MM.1S (cell line): Measurements from ENCODE around the gene SLC27A2.

Experiments
- DNase-seq: peaks from one replicate; pipeline ENCODE4 v3.0.0-alpha.2; 2015
- H2AFZ ChIP-seq: fragments of 300-600 bp; sonication (generic); 2 replicates; pipeline ENCODE4 v1.6.0; 2016; ENCODE audit warnings: antibody characterized with exemption, low read length
- H3F3A ChIP-seq: fragments of 300-600 bp; sonication (generic); 2 replicates; pipeline ENCODE4 v1.6.1; 2016; ENCODE audit warnings: mild to moderate bottlenecking, antibody characterized with exemption, low read length, moderate library complexity, mixed read lengths; ENCODE audit not compliant: insufficient read depth
- H3K27ac ChIP-seq: fragments of 300-600 bp; sonication (generic); 2 replicates; pipeline ENCODE4 v1.5.1; 2016; ENCODE audit warnings: mild to moderate bottlenecking, low read length
- H3K27me3 ChIP-seq: fragments of 300-600 bp; sonication (generic); replicated peaks from 2 replicates; pipeline ENCODE4 v1.6.0; 2016; ENCODE audit warnings: low read length; ENCODE audit not compliant: insufficient read depth
- H3K36me3 ChIP-seq: fragments of 300-600 bp; sonication (generic); replicated peaks from 2 replicates; pipeline ENCODE4 v1.6.1; 2016; ENCODE audit warnings: mild to moderate bottlenecking, low read length, mixed read lengths; ENCODE audit not compliant: insufficient read depth
- H3K4me1 ChIP-seq: fragments of 300-600 bp; sonication (generic); 2 replicates; pipeline ENCODE4 v1.6.1; 2016; ENCODE audit warnings: low read length, mixed read lengths
- H3K4me2 ChIP-seq: fragments of 300-600 bp; sonication (generic); 2 replicates; pipeline ENCODE4 v1.6.0; 2016; ENCODE audit warnings: low read depth, low read length
- H3K4me3 ChIP-seq: fragments of 300-600 bp; sonication (generic); 2 replicates; pipeline ENCODE4 v1.5.1; 2016; ENCODE audit warnings: low read length, mixed read lengths
- H3K79me2 ChIP-seq: fragments of 300-600 bp; sonication (generic); 2 replicates; pipeline ENCODE4 v1.6.1; 2016; ENCODE audit warnings: mixed run types, low read length, mixed read lengths
- H3K9ac ChIP-seq: fragments of 300-600 bp; sonication (generic); 2 replicates; pipeline ENCODE4 v1.6.1; 2016; ENCODE audit warnings: low read length, mixed read lengths
- H3K9me2 ChIP-seq: fragments of 300-600 bp; sonication (generic); replicated peaks from 2 replicates; pipeline ENCODE4 v1.6.1; 2016; ENCODE audit warnings: mild to moderate bottlenecking, low read length, mixed read lengths; ENCODE audit not compliant: insufficient read depth
- H3K9me3 ChIP-seq: fragments of 300-600 bp; sonication (generic); replicated peaks from 2 replicates; pipeline ENCODE4 v1.6.1; 2016; ENCODE audit warnings: mild to moderate bottlenecking, low read length, mixed read lengths; ENCODE audit not compliant: insufficient read depth
- H4K20me1 ChIP-seq: fragments of 300-600 bp; sonication (generic); 2 replicates; pipeline ENCODE4 v1.6.1; 2016; ENCODE audit warnings: mild to moderate bottlenecking, low read length, moderate library complexity, mixed read lengths; ENCODE audit not compliant: insufficient read depth
- CTCF ChIP-seq: fragments of 300-600 bp; sonication (generic); IDR thresholded peaks from 2 replicates; pipeline ENCODE4 v1.5.1; 2016; ENCODE audit warnings: antibody characterized with exemption, low read length, mixed read lengths
- EZH2 ChIP-seq: fragments of 300-600 bp; sonication (generic); optimal IDR thresholded peaks from 2 replicates; pipeline ENCODE3; 2017; ENCODE audit warnings: low read depth, mild to moderate bottlenecking, antibody characterized with exemption, low read length, mixed read lengths
- EZH2phosphoT487 ChIP-seq: fragments of 300-600 bp; sonication (generic); IDR thresholded peaks from 2 replicates; pipeline ENCODE4 v1.6.1; 2018; ENCODE audit warnings: antibody characterized with exemption, low read length

The SLC27A2 gene

GRCh38 chr15:50228866-50229265, 46.9 kb downstream of the SLC27A2 start:
- H3K27ac ChIP-seq = no peak overlapping the region
- no peak for TF ChIP-seq EZH2
- TF ChIP-seq EZH2phosphoT487 = no peak
- TF ChIP-seq CTCF = no peak
- H2AFZ ChIP-seq = no peak overlapping the region
- no peaks in the 10 kb centered on the region; the same call in 1 of the 2 replicates for H3K36me3 ChIP-seq
- H3K9ac ChIP-seq = no peak overlapping the region
- H4K20me1 ChIP-seq = no peaks in the 10 kb centered on the region
- H3K4me2 ChIP-seq = no peak overlapping the region
- H3K4me1 ChIP-seq = no peaks in the 10 kb centered on the region
- no peaks in the 10 kb centered on the region for H3K27me3 ChIP-seq
- H3K79me2 ChIP-seq = no peaks in the 10 kb centered on the region
- no peak overlapping the region for H3K4me3 ChIP-seq
- H3K9me2 ChIP-seq = no peaks in the 10 kb centered on the region
- DNase-seq = no peak
- no peaks in the 10 kb centered on the region for H3K9me3 ChIP-seq
- H3F3A ChIP-seq = no peaks in the 10 kb centered on the region

- TF ChIP-seq EZH2phosphoT487 (no peak), EZH2 (no peak), CTCF (no peak)
- Histone ChIP-seq H3K4me2 (no peak overlapping the region), H3K9ac (no peak overlapping the region), H4K20me1 (no peaks in the 10 kb centered on the region), H2AFZ (no peak overlapping the region), H3F3A (no peaks in the 10 kb centered on the region), H3K9me2 (no peaks in the 10 kb centered on the region), H3K27me3 (no peaks in the 10 kb centered on the region), H3K79me2 (no peaks in the 10 kb centered on the region), H3K4me1 (no peaks in the 10 kb centered on the region), H3K36me3 (no peaks in the 10 kb centered on the region; the same call in 1 of the 2 replicates), H3K27ac (no peak overlapping the region), H3K9me3 (no peaks in the 10 kb centered on the region), H3K4me3 (no peak overlapping the region)
- DNase-seq = no peak
Observed at GRCh38 chr15:50229336-50229735, 47.3 kb downstream of the SLC27A2 start.

- no peaks in the 10 kb centered on the region for H3K9me3 ChIP-seq
- H3K4me1 ChIP-seq = no peaks in the 10 kb centered on the region
- no peak overlapping the region for H3K9ac ChIP-seq
- no peak overlapping the region for H2AFZ ChIP-seq
- no peaks in the 10 kb centered on the region for H3F3A ChIP-seq
- no peaks in the 10 kb centered on the region for H4K20me1 ChIP-seq
- no peaks in the 10 kb centered on the region for H3K27me3 ChIP-seq
- no peaks in the 10 kb centered on the region for H3K36me3 ChIP-seq
- TF ChIP-seq CTCF (no peak), EZH2 (no peak), EZH2phosphoT487 (no peak)
- H3K9me2 ChIP-seq = no peaks in the 10 kb centered on the region
- H3K4me2 ChIP-seq = no peak overlapping the region
- no peak overlapping the region for H3K4me3 ChIP-seq
- H3K79me2 ChIP-seq = no peaks in the 10 kb centered on the region
- no peak for DNase-seq
- no peak overlapping the region for H3K27ac ChIP-seq
Observed at GRCh38 chr15:50231761-50232160, 49.8 kb downstream of the SLC27A2 start.
